SU-DHL-6 (cell line): Measurements from ENCODE around the gene SMIM33.

Experiments used
- H2AFZ ChIP-seq: fragments of 200-600 bp; sonication (generic); 2 replicates; pipeline ENCODE4 v1.6.1; 2014; ENCODE audit warnings: low read depth, mild to moderate bottlenecking, moderate library complexity, mixed read lengths, antibody characterized with exemption, low read length; ENCODE audit not compliant: severe bottlenecking
- H3F3A ChIP-seq: fragments of 200-600 bp; shearing (Covaris generic); 2 replicates; pipeline ENCODE4 v1.6.0; 2016; ENCODE audit warnings: antibody characterized with exemption, mild to moderate bottlenecking; ENCODE audit not compliant: insufficient read depth
- H3K27ac ChIP-seq: fragments of 200-600 bp; sonication (generic); 2 replicates; pipeline ENCODE4 v1.5.1; 2016; ENCODE audit warnings: low read depth, mild to moderate bottlenecking, low read length, moderate library complexity, mixed read lengths
- H3K27me3 ChIP-seq: fragments of 200-600 bp; sonication (generic), shearing (Covaris generic); 2 replicates; pipeline ENCODE4 v1.6.0; 2014; ENCODE audit warnings: mild to moderate bottlenecking, low read length
- H3K36me3 ChIP-seq: fragments of 200-600 bp; sonication (generic); 2 replicates; pipeline ENCODE4 v1.6.1; 2014; ENCODE audit warnings: mild to moderate bottlenecking, low read length, mixed read lengths
- H3K4me2 ChIP-seq: fragments of 300-600, 200-600 bp; shearing (Covaris generic), sonication (generic); 2 replicates; pipeline ENCODE4 v1.6.0; 2014; ENCODE audit warnings: low read length, low read depth, mild to moderate bottlenecking; ENCODE audit not compliant: poor library complexity, severe bottlenecking
- H3K4me3 ChIP-seq: fragments of 200-600 bp; sonication (generic); 2 replicates; pipeline ENCODE4 v1.5.1; 2014; ENCODE audit warnings: antibody characterized with exemption, low read length, mild to moderate bottlenecking, mixed read lengths; ENCODE audit not compliant: insufficient read depth, poor library complexity, severe bottlenecking
- H3K79me2 ChIP-seq: fragments of 200-600 bp; sonication (generic); 2 replicates; pipeline ENCODE4 v1.6.1; 2014; ENCODE audit warnings: mild to moderate bottlenecking, low read length, moderate library complexity; ENCODE audit not compliant: insufficient read depth
- H3K9ac ChIP-seq: fragments of 200-600 bp; sonication (generic); 2 replicates; pipeline ENCODE4 v1.7.0; 2014; ENCODE audit warnings: mild to moderate bottlenecking, low read length
- H3K9me2 ChIP-seq: fragments of 200-600 bp; sonication (generic); replicated peaks from 2 replicates; pipeline ENCODE4 v1.6.1; 2014; ENCODE audit warnings: low read length; ENCODE audit not compliant: insufficient read depth
- H3K9me3 ChIP-seq: fragments of 200-600 bp; sonication (generic); 2 replicates; pipeline ENCODE4 v1.6.1; 2014; ENCODE audit warnings: low read length, mixed read lengths; ENCODE audit not compliant: insufficient read depth
- H4K20me1 ChIP-seq: fragments of 200-600 bp; sonication (generic); 2 replicates; pipeline ENCODE4 v1.6.1; 2014; ENCODE audit warnings: low read depth, mild to moderate bottlenecking, antibody characterized with exemption, low read length, moderate library complexity, mixed read lengths
- EZH2phosphoT487 ChIP-seq: fragments of 200-600 bp; sonication (generic), shearing (Covaris generic); conservative IDR thresholded peaks from 2 replicates; pipeline ENCODE4 v1.6.1; 2018; ENCODE audit warnings: mild to moderate bottlenecking, antibody characterized with exemption, low read length, moderate library complexity, mixed read lengths
- TF ChIP-seq, protein P1 (sequence below): fragments of 200-600 bp; sonication (generic); IDR thresholded peaks from one replicate; pipeline ENCODE4 v1.5.1; 2017; ENCODE audit warnings: antibody characterized with exemption, mild to moderate bottlenecking, low read length, moderate library complexity; ENCODE audit not compliant: insufficient read depth, poor library complexity, severe bottlenecking

Gene SMIM33

DNA sequence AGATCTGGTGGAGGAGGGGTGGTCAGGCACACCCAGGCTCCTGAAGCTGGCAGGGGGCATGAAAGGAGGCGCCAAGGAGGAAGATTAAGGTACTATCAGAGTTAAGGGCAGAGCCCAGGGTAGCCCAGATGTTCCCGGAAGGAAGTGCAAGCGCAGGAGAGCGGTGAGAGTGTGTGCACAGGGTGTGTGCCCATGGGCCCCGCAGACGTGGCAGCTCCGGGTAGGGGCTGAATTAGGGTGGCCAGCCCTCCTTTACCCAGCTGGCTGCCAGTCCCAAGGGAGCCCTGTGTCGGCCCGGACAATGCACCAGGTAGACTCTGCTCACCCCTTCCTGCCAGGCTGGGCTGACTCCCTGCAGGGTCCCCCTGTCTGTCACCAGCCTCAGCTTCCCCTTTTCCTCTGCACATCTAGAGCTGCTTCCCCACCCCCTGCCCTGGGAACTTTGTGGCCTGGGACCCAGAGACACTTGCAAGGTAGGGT, at the start of gene SMIM33:
Gene SMIM33, plus strand, starts transcription at position 184 of the 480 bp plus-strand sequence. Its CDS starts 118 bp downstream, at position 302.
- Histone ChIP-seq H3K79me2 (no peaks in the 10 kb centered on the region), H3K27me3 (no peaks in the 10 kb centered on the region), H3K9ac (no peak within 1 kb of the TSS), H3K4me2 (no peak within 1 kb of the TSS), H3K9me3 (no peaks in the 10 kb centered on the region), H3K27ac (no peak within 1 kb of the TSS), H3K9me2 (no peaks in the 10 kb centered on the region), H3K4me3 (no peak within 1 kb of the TSS), H2AFZ (no peak within 1 kb of the TSS), H3F3A (no peaks in the 10 kb centered on the region), H3K36me3 (no peaks in the 10 kb centered on the region), H4K20me1 (no peaks in the 10 kb centered on the region)
- TF ChIP-seq, protein P1, sequence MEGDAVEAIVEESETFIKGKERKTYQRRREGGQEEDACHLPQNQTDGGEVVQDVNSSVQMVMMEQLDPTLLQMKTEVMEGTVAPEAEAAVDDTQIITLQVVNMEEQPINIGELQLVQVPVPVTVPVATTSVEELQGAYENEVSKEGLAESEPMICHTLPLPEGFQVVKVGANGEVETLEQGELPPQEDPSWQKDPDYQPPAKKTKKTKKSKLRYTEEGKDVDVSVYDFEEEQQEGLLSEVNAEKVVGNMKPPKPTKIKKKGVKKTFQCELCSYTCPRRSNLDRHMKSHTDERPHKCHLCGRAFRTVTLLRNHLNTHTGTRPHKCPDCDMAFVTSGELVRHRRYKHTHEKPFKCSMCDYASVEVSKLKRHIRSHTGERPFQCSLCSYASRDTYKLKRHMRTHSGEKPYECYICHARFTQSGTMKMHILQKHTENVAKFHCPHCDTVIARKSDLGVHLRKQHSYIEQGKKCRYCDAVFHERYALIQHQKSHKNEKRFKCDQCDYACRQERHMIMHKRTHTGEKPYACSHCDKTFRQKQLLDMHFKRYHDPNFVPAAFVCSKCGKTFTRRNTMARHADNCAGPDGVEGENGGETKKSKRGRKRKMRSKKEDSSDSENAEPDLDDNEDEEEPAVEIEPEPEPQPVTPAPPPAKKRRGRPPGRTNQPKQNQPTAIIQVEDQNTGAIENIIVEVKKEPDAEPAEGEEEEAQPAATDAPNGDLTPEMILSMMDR = no peak
- TF ChIP-seq EZH2phosphoT487 = no peak

DNA sequence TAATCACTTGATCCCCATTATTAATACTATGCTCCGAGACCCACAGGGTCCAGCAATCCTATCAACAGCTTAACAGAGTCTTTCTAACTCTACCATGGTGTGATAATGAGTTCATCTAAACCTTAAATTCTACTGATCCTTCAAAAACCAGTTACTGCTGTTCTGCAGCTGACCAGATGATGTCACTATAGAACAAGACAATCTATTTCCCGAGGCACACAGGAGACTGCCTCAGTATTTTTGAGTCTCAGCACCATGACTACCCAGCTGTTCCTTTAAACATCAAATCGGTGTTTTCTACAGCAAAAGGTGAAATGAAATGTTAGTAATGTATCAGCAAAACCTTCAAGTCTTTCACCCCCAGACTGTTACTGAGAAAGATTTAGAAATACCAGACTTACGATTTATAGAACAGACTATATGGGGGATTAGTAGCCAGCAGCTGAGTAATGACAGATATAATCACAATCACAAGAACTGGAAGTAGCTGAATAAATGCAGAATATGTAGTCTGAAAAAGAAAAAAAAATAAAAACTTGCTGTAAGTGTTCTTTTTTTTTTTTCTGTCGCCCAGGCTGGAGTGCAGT, 48.4 kb upstream of the SMIM33 start:
- Histone ChIP-seq H3K9me3 (no peaks in the 10 kb centered on the region), H3K9ac (no peak overlapping the region), H4K20me1 (no peaks in the 10 kb centered on the region), H3F3A (no peaks in the 10 kb centered on the region), H3K27ac (no peak overlapping the region), H3K4me3 (no peak overlapping the region), H3K9me2 (no peaks in the 10 kb centered on the region), H3K27me3 (no peaks in the 10 kb centered on the region), H2AFZ (no peak overlapping the region), H3K4me2 (no peak overlapping the region), H3K79me2 (no peaks in the 10 kb centered on the region), H3K36me3 (no peaks in the 10 kb centered on the region)
- TF ChIP-seq EZH2phosphoT487 = no peak
- TF ChIP-seq, protein P1 = peak; percentile 87

DNA sequence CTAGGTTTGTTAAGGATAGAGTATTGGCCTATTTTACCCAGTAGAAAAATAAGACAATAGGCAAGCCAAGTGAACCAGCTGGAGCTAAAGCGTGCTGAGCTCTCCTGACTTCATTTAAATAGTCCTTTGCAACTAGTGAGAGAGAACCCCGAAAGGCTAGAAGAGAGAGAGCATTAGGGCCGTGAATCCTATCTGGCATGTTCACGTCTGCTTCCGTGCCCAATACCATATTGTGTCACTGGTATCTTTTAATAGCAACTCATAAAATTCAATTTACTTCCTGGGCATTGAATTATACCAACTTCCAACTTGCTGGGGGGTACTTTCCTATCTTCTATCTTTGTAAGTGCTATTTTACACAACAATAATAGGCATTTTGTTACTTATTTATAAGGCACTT, 45.3 kb upstream of the SMIM33 start:
- no peak overlapping the region for H2AFZ ChIP-seq
- no peak overlapping the region for H3K4me2 ChIP-seq
- no peak overlapping the region for H3K4me3 ChIP-seq
- no peaks in the 10 kb centered on the region for H3K27me3 ChIP-seq
- H3K9me3 ChIP-seq = no peaks in the 10 kb centered on the region
- TF ChIP-seq, protein P1 = no peak
- no peak for TF ChIP-seq EZH2phosphoT487
- no peaks in the 10 kb centered on the region for H3K36me3 ChIP-seq
- H3K9me2 ChIP-seq = no peaks in the 10 kb centered on the region
- no peak overlapping the region for H3K27ac ChIP-seq
- no peaks in the 10 kb centered on the region for H3F3A ChIP-seq
- H4K20me1 ChIP-seq = no peaks in the 10 kb centered on the region
- H3K9ac ChIP-seq = no peak overlapping the region
- H3K79me2 ChIP-seq = no peaks in the 10 kb centered on the region
